MM.1S (cell line): Measurements from ENCODE around the gene CTBP1.

Source experiments
- CTCF ChIP-seq: fragments of 300-600 bp; sonication (generic); IDR thresholded peaks from 2 replicates; pipeline ENCODE4 v1.5.1; 2016; ENCODE audit warnings: antibody characterized with exemption, low read length, mixed read lengths
- EZH2 ChIP-seq: fragments of 300-600 bp; sonication (generic); optimal IDR thresholded peaks from 2 replicates; pipeline ENCODE3; 2017; ENCODE audit warnings: low read depth, mild to moderate bottlenecking, antibody characterized with exemption, low read length, mixed read lengths
- EZH2phosphoT487 ChIP-seq: fragments of 300-600 bp; sonication (generic); IDR thresholded peaks from 2 replicates; pipeline ENCODE4 v1.6.1; 2018; ENCODE audit warnings: antibody characterized with exemption, low read length

- TF ChIP-seq CTCF = no peak
- TF ChIP-seq EZH2phosphoT487 = no peak
- TF ChIP-seq EZH2 = no peak
Measured at GRCh38 chr4:1172228-1172851, 76.6 kb downstream of the CTBP1 start, which contains the start of gene SPON2.
